K562 (cell line): ENCODE results near the gene SGO1. TPM values are rescaled to one million over a fixed set of nuclear protein-coding genes. Genes with fewer than 3 reads are reported as not detected.

Source experiments
- ATAC-seq: fragments of 200-7000 bp; cut with Tn5 transposase; 3 replicates; pipeline ENCODE4 v1.9.1; 2020; ENCODE audit warnings: moderate library complexity
- BruUV-seq: library from RNA; stranded (reverse); fragments of 400-500 nt; replicated peaks from 2 replicates; lab custom pipeline; 2021; lab: Mats Ljungman, UMichigan
- CTCF ChIA-PET: fragments of 300-600 bp; formaldehyde crosslinking; extraction: SDS; loops from one replicate; lab custom pipeline; 2021; ENCODE audit warnings: low intra/inter-chr PET ratio; lab: Yijun Ruan, JAX
- POLR2A ChIA-PET: fragments of 300-600, 350-650 bp; sonication (Branson Sonifier 250); formaldehyde crosslinking; extraction: SDS; loops from one replicate; lab custom pipeline; 2021; ENCODE audit warnings: antibody characterized with exemption, inconsistent platforms; lab: Yijun Ruan, JAX
- DNase-seq, 4 experiments: peaks; one replicate each; pipeline versions ENCODE4 v3.0.0 to v3.0.0-alpha.2; 2011 to 2018; ENCODE audit warnings: low spot score in 3 of 4, mixed read lengths in 3 of 4; ENCODE audit errors: extremely low read depth in 1 of 4
- FAIRE-seq: peaks from 2 replicates; lab custom pipeline; 2011; peaks lifted over from hg19 to GRCh38; lab: Jason Lieb, UNC
- H2AFZ ChIP-seq: 2 replicates; pipeline ENCODE4 v1.6.0; 2011; ENCODE audit warnings: low read depth, low read length, control low read depth, inconsistent platforms
- H3K27ac ChIP-seq: fragments of 200-600 bp; 3 replicates; pipeline ENCODE4 v1.8.0; 2011; ENCODE audit warnings: low read depth, mild to moderate bottlenecking, control low read depth, inconsistent platforms, low read length, moderate library complexity, mixed read lengths; ENCODE audit errors: extremely low read depth
- H3K27me3 ChIP-seq, 2 experiments: fragments of 300-600 bp in 1 of 2; 2 replicates in 1 of 2; 3 replicates in 1 of 2; pipeline versions ENCODE4 v1.6.0 to v1.8.0; 2011; ENCODE audit warnings: inconsistent platforms in 2 of 2, low read length in 2 of 2, mild to moderate bottlenecking in 1 of 2, mixed read lengths in 1 of 2, moderate library complexity in 1 of 2; ENCODE audit not compliant: control insufficient read depth in 2 of 2, insufficient read depth in 2 of 2
- H3K36me3 ChIP-seq: fragments of 300-600 bp; 3 replicates; pipeline ENCODE4 v1.8.0; 2011; ENCODE audit warnings: mild to moderate bottlenecking, low read length, inconsistent platforms; ENCODE audit not compliant: control insufficient read depth, insufficient read depth
- H3K4me1 ChIP-seq, 2 experiments: fragments of 200-600 bp in 1 of 2; replicated peaks in 1 of 2; 2 replicates in 1 of 2; 3 replicates in 1 of 2; pipeline versions ENCODE4 v1.5.1 to v1.8.0; 2011; ENCODE audit warnings: inconsistent platforms in 2 of 2, low read length in 2 of 2, mild to moderate bottlenecking in 1 of 2, mixed read lengths in 1 of 2, moderate library complexity in 1 of 2; ENCODE audit not compliant: control insufficient read depth in 2 of 2, insufficient read depth in 2 of 2
- H3K4me2 ChIP-seq: 2 replicates; pipeline ENCODE4 v1.6.1; 2011; ENCODE audit warnings: low read length, control low read depth, inconsistent platforms, mixed read lengths; ENCODE audit not compliant: insufficient read depth
- H3K4me3 ChIP-seq: fragments of 200-600 bp; sonication (generic), shearing (Covaris generic); 2 replicates; pipeline ENCODE4 v1.5.1; 2016; ENCODE audit warnings: control low read depth, inconsistent platforms
- H3K79me2 ChIP-seq: fragments of 200-600 bp; 3 replicates; pipeline ENCODE4 v1.8.0; 2011; ENCODE audit warnings: low read length, inconsistent platforms; ENCODE audit not compliant: control insufficient read depth, insufficient read depth
- H3K9ac ChIP-seq, 2 experiments: 2 replicates each; pipeline versions ENCODE4 v1.6.0 to v1.6.1; 2011; ENCODE audit warnings: low read depth in 2 of 2, low read length in 2 of 2, control low read depth in 1 of 2, inconsistent platforms in 1 of 2, mild to moderate bottlenecking in 1 of 2, mixed read lengths in 1 of 2; ENCODE audit not compliant: insufficient read depth in 1 of 2
- H3K9me1 ChIP-seq: one replicate; pipeline ENCODE4 v1.6.0; 2011; ENCODE audit warnings: inconsistent platforms, mild to moderate bottlenecking, low read length, moderate library complexity; ENCODE audit not compliant: control insufficient read depth, insufficient read depth
- H3K9me3 ChIP-seq: replicated peaks from 2 replicates; pipeline ENCODE4 v1.5.1; 2011; ENCODE audit warnings: low read depth, low read length, inconsistent platforms; ENCODE audit not compliant: control insufficient read depth, insufficient read depth
- H4K20me1 ChIP-seq: replicated peaks from 2 replicates; pipeline ENCODE4 v1.6.1; 2011; ENCODE audit warnings: low read length, inconsistent platforms, mixed read lengths; ENCODE audit not compliant: control insufficient read depth, insufficient read depth
- ARID2 ChIP-seq: fragments of 450-650 bp; IDR thresholded peaks from 2 replicates; pipeline ENCODE4 v1.6.1; 2017; ENCODE audit warnings: antibody characterized with exemption, mild to moderate bottlenecking
- ARID3A ChIP-seq: IDR thresholded peaks from 2 replicates; pipeline ENCODE4 v1.6.1; 2012; ENCODE audit warnings: low read depth, low read length, improper control_type of control experiment, borderline replicate concordance
- ELF2 ChIP-seq: fragments of 250-450 bp; sonication (Bioruptor Pico); IDR thresholded peaks from 2 replicates; pipeline ENCODE4 v1.5.0; 2021; ENCODE audit warnings: mild to moderate bottlenecking
- GATAD2B ChIP-seq: fragments of 450-650 bp; IDR thresholded peaks from 2 replicates; pipeline ENCODE4 v1.6.1; 2017; ENCODE audit warnings: mild to moderate bottlenecking, borderline replicate concordance
- HSF4 ChIP-seq: fragments of 250-450 bp; sonication (Bioruptor Pico); IDR thresholded peaks from 2 replicates; pipeline ENCODE4 v2.1.2; 2022; ENCODE audit warnings: mild to moderate bottlenecking, moderate library complexity, borderline replicate concordance
- MCM2 ChIP-seq: fragments of 450-650 bp; IDR thresholded peaks from 2 replicates; pipeline ENCODE4 v1.6.1; 2017; ENCODE audit warnings: low read depth, mild to moderate bottlenecking
- MCM5 ChIP-seq: fragments of 450-650 bp; IDR thresholded peaks from 2 replicates; pipeline ENCODE4 v1.6.1; 2016; ENCODE audit warnings: low read depth
- MED1 ChIP-seq: sonication (generic); formaldehyde crosslinking; IDR thresholded peaks from 2 replicates; pipeline ENCODE4 v1.8.1; 2023; ENCODE audit warnings: missing genetic modification reagents, borderline replicate concordance
- NCOA6 ChIP-seq: fragments of 450-650 bp; IDR thresholded peaks from 2 replicates; pipeline ENCODE4 v1.6.1; 2017; ENCODE audit warnings: mild to moderate bottlenecking
- NR2C1 ChIP-seq, 2 experiments: fragments of 450-650 bp; IDR thresholded peaks; 2 replicates each; pipeline ENCODE4 v1.6.1; 2017; ENCODE audit warnings: mild to moderate bottlenecking in 2 of 2, antibody characterized with exemption in 1 of 2, inconsistent platforms in 1 of 2, missing compliant biosample characterization in 1 of 2, missing genetic modification characterization in 1 of 2
- POLR3A ChIP-seq: IDR thresholded peaks from 2 replicates; pipeline ENCODE4 v1.6.1; 2011; ENCODE audit warnings: borderline replicate concordance, mild to moderate bottlenecking, moderate library complexity; ENCODE audit not compliant: insufficient read length, insufficient read depth; ENCODE audit errors: extremely low read depth
- RAD21 ChIP-seq, 2 experiments: fragments of 250-450 bp in 1 of 2; fragments of 450-650 bp in 1 of 2; sonication (Bioruptor Pico) in 1 of 2; formaldehyde crosslinking in 1 of 2; IDR thresholded peaks in 1 of 2; conservative IDR thresholded peaks in 1 of 2; 2 replicates each; pipeline versions ENCODE4 v1.4.0 to v1.8.0; 2020 to 2022; ENCODE audit warnings: mild to moderate bottlenecking in 2 of 2, moderate library complexity in 1 of 2
- SMC3 ChIP-seq: conservative IDR thresholded peaks from 2 replicates; pipeline ENCODE4 v1.6.1; 2011; ENCODE audit warnings: low read depth, low read length, improper control_type of control experiment; ENCODE audit not compliant: insufficient read depth
- SNRNP70 ChIP-seq: fragments of 200-400 bp; formaldehyde crosslinking; optimal IDR thresholded peaks from 2 replicates; pipeline ENCODE3; 2017; ENCODE audit warnings: low read depth, low read length
- TEAD4 ChIP-seq, 2 experiments: sonication (generic) in 1 of 2; formaldehyde crosslinking in 1 of 2; IDR thresholded peaks; 2 replicates each; pipeline versions ENCODE4 v1.6.1 to v1.8.0; 2012 to 2022; ENCODE audit warnings: borderline replicate concordance in 1 of 2, inconsistent platforms in 1 of 2, low read length in 1 of 2, mild to moderate bottlenecking in 1 of 2, missing genetic modification reagents in 1 of 2
- ZNF274 ChIP-seq: IDR thresholded peaks from 2 replicates; pipeline ENCODE4 v1.6.1; 2011; ENCODE audit warnings: low read depth, mild to moderate bottlenecking, low read length, moderate library complexity, borderline replicate concordance
- ZNF41 ChIP-seq: fragments of 250-450 bp; sonication (Bioruptor Pico); conservative IDR thresholded peaks from 2 replicates; pipeline ENCODE4 v1.4.0; 2020; ENCODE audit warnings: mild to moderate bottlenecking
- ZNF699 ChIP-seq: fragments of 250-450 bp; sonication (Bioruptor Pico); IDR thresholded peaks from 2 replicates; pipeline ENCODE4 v1.8.0; 2021; ENCODE audit warnings: mild to moderate bottlenecking, moderate library complexity; ENCODE audit not compliant: insufficient replicate concordance
- WGBS: fragments of 100-300 bp; shearing (Covaris generic); methylation state at CpG from one replicate; pipeline ENCODE4 v1.1.6; 2016; ENCODE audit warnings: low coverage, mixed read lengths; ENCODE audit not compliant: insufficient coverage; ENCODE audit errors: missing lambda C conversion rate; 5-methylcytosine and 5-hydroxymethylcytosine counted together
- in situ Hi-C: fragments of 300-500 bp; cut with MboI; formaldehyde crosslinking; loops from 4 replicates; pipeline ENCODE4 v1.15.0; 2018; ENCODE audit warnings: inconsistent platforms, mixed read lengths
- intact Hi-C: fragments of 100-400 bp; cut with micrococcal nuclease; formaldehyde crosslinking; loops from 2 replicates; pipeline ENCODE4 v1.14.2; 2022
- polyA plus RNA-seq, 8 experiments: library from polyadenylated mRNA; depleted of rRNA in 4 of 8; stranded (reverse) in 5 of 8; unstranded in 3 of 8; fragments of >200 nt; fragmentation: Nextera tagmentation in 2 of 8; fragmentation: Illumina TruSeq in 1 of 8; extraction: Ambion mirVana in 2 of 8; extraction: Trizol in 1 of 8; gene quantifications; 2 replicates each; pipeline versions ENCODE4 v1.2.1 to v1.2.3, GENCODE V29; 2011 to 2014; ENCODE audit warnings: inconsistent platforms in 1 of 8, missing spikeins in 1 of 8
- total RNA-seq, 7 experiments: library from RNA; depleted of rRNA in 6 of 7; stranded (reverse); fragments of >200 nt in 6 of 7; fragmentation: Illumina TruSeq in 2 of 7; extraction: Trizol in 2 of 7; gene quantifications; 2 replicates each; pipeline versions ENCODE4 v1.2.1 to v1.2.3, GENCODE V29; 2011 to 2021; ENCODE audit warnings: low replicate concordance in 1 of 7
- TF ChIP-seq, protein P1 (sequence below): fragments of 450-650 bp; IDR thresholded peaks from 2 replicates; pipeline ENCODE4 v1.6.1; 2016; ENCODE audit warnings: missing biosample characterization, missing genetic modification characterization

Gene SGO1
- total and polyA plus RNA-seq, 9 of the 15 experiments (the other 6 are each of a cell fraction or from before 2014, with no cell fraction given): 13.7 to 57.3 (median 28.2) TPM

GRCh38 chr3:20225769-20226168 is 39.8 kb upstream of the SGO1 start:
- in situ Hi-C loops: no loop called here
- FAIRE-seq: peak; percentile 81
- no peak overlapping the region for H3K9ac ChIP-seq
- no peak overlapping the region for H3K4me2 ChIP-seq
- WGBS: 4% methylated on average over 2 of the region's 2 CpGs
- H3K4me1 ChIP-seq: no peaks in the 10 kb centered on the region
- no peaks in the 10 kb centered on the region for H3K9me3 ChIP-seq
- no peaks in the 10 kb centered on the region for H4K20me1 ChIP-seq
- ChIA-PET POLR2A (interaction anchor here (0.6 to 0.7 kb wide), 2 partner anchors 225 to 1887 kb away, joined by 3 read pairs; no protein-coding TSS in a partner anchor), CTCF (interaction anchor here (0.6 to 1.8 kb wide), 5 partner anchors 40 to 1892 kb away, joined by 3 to 5 read pairs (median 3); partner anchors contain the start of gene SGO1)
- H3K9me1 ChIP-seq: no peaks in the 10 kb centered on the region
- no TSS peak for BruUV-seq
- ATAC-seq: peak; percentile 97
- no peaks in the 10 kb centered on the region for H3K36me3 ChIP-seq
- no peak overlapping the region for H2AFZ ChIP-seq
- intact Hi-C loops: loop anchor here (2.0 to 10.0 kb wide), 6 partner anchors 115 to 1891 kb away; no protein-coding TSS in a partner anchor
- no peaks in the 10 kb centered on the region for H3K27me3 ChIP-seq
- H3K27ac ChIP-seq: no peak overlapping the region
- peak in 3 of 4 experiments; percentile 17 to 70 (median 37) for DNase-seq
- no peak overlapping the region for H3K4me3 ChIP-seq
- H3K79me2 ChIP-seq: no peaks in the 10 kb centered on the region
- TF ChIP-seq MED1 (CRISPR knock-in tag) (no peak), ZNF699 (CRISPR knock-in tag) (no peak), ZNF274 (no peak), ELF2 (CRISPR knock-in tag) (0 out of 2 replicates have a peak, but pooled peaks have one; percentile 21), MCM5 (no peak), ZNF41 (no peak), SMC3 (peak; percentile 70), NR2C1 (IDR thresholded peaks at IDR 0.05) (0 out of 2 replicates have a peak, but pooled peaks have one; percentile 18), NR2C1 (tag; IDR thresholded peaks at IDR 0.05) (no peak), POLR3A (no peak), SNRNP70 (no peak), MCM2 (0 out of 2 replicates have a peak, but pooled peaks have one; percentile 12), HSF4 (CRISPR knock-in tag) (no peak), TEAD4 (IDR thresholded peaks at IDR 0.05; ENCODE audit: low read length) (peak; percentile 30; the same call in 1 of the 2 replicates), TEAD4 (CRISPR knock-in tag; IDR thresholded peaks at IDR 0.05; ENCODE audit: borderline replicate concordance) (no peak), ARID2 (peak; percentile 67; the same call in 1 of the 2 replicates), NCOA6 (no peak), ARID3A (0 out of 2 replicates have a peak, but pooled peaks have one; percentile 30), GATAD2B (peak; percentile 30; the same call in 1 of the 2 replicates), RAD21 (CRISPR knock-in tag; conservative IDR thresholded peaks at IDR 0.05 in 1 of 2, IDR thresholded peaks at IDR 0.05 in 1 of 2) (peak; percentile 88 to 95)
- TF ChIP-seq, protein P1, sequence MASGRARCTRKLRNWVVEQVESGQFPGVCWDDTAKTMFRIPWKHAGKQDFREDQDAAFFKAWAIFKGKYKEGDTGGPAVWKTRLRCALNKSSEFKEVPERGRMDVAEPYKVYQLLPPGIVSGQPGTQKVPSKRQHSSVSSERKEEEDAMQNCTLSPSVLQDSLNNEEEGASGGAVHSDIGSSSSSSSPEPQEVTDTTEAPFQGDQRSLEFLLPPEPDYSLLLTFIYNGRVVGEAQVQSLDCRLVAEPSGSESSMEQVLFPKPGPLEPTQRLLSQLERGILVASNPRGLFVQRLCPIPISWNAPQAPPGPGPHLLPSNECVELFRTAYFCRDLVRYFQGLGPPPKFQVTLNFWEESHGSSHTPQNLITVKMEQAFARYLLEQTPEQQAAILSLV (tag): no peak
